ENCODE data around the gene ZNF362.

The ZNF362 gene

DNA sequence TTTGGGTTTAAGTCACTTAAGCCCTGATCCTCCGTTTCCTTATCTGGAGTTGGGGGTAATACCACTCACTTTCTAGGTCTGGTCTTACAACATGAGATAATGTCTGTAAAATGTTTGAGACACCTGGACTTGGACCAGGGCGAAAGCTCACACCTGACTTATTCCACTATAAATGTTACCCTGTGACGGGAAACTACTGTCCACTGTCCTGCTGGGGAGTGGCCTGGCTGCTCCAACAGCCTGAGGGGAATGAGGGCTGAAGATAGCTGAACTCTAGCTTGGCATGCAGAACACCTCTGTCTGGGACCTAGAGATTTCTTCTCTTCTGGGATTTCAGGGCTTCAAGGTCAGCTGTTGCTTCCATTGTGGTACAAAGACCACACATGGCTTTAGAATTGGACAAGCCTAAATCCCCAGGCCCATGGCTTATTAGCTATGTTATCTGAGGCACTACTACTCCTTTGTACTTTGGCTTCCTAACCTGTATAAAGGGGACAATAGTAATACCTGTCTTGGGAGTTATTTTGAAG is 74.1 kb downstream of the ZNF362 start:
- no peak overlapping the region for H3K27ac ChIP-seq (replicated peaks)
- TF ChIP-seq, protein P1, sequence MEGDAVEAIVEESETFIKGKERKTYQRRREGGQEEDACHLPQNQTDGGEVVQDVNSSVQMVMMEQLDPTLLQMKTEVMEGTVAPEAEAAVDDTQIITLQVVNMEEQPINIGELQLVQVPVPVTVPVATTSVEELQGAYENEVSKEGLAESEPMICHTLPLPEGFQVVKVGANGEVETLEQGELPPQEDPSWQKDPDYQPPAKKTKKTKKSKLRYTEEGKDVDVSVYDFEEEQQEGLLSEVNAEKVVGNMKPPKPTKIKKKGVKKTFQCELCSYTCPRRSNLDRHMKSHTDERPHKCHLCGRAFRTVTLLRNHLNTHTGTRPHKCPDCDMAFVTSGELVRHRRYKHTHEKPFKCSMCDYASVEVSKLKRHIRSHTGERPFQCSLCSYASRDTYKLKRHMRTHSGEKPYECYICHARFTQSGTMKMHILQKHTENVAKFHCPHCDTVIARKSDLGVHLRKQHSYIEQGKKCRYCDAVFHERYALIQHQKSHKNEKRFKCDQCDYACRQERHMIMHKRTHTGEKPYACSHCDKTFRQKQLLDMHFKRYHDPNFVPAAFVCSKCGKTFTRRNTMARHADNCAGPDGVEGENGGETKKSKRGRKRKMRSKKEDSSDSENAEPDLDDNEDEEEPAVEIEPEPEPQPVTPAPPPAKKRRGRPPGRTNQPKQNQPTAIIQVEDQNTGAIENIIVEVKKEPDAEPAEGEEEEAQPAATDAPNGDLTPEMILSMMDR (IDR thresholded peaks at IDR 0.05; ENCODE audit: insufficient read depth, low read length) = no peak
- TF ChIP-seq, protein P2, sequence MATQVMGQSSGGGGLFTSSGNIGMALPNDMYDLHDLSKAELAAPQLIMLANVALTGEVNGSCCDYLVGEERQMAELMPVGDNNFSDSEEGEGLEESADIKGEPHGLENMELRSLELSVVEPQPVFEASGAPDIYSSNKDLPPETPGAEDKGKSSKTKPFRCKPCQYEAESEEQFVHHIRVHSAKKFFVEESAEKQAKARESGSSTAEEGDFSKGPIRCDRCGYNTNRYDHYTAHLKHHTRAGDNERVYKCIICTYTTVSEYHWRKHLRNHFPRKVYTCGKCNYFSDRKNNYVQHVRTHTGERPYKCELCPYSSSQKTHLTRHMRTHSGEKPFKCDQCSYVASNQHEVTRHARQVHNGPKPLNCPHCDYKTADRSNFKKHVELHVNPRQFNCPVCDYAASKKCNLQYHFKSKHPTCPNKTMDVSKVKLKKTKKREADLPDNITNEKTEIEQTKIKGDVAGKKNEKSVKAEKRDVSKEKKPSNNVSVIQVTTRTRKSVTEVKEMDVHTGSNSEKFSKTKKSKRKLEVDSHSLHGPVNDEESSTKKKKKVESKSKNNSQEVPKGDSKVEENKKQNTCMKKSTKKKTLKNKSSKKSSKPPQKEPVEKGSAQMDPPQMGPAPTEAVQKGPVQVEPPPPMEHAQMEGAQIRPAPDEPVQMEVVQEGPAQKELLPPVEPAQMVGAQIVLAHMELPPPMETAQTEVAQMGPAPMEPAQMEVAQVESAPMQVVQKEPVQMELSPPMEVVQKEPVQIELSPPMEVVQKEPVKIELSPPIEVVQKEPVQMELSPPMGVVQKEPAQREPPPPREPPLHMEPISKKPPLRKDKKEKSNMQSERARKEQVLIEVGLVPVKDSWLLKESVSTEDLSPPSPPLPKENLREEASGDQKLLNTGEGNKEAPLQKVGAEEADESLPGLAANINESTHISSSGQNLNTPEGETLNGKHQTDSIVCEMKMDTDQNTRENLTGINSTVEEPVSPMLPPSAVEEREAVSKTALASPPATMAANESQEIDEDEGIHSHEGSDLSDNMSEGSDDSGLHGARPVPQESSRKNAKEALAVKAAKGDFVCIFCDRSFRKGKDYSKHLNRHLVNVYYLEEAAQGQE (IDR thresholded peaks at IDR 0.05; ENCODE audit: insufficient replicate concordance, low read depth) = no peak
- TF ChIP-seq POLR2AphosphoS5 (IDR thresholded peaks at IDR 0.05; ENCODE audit: low read depth) (no peak), SPI1 (IDR thresholded peaks at IDR 0.05; ENCODE audit: borderline replicate concordance, low read depth) (no peak), GABPA (IDR thresholded peaks at IDR 0.05; ENCODE audit: low read depth) (no peak)
- no peak overlapping the region for H3K4me3 ChIP-seq (replicated peaks; ENCODE audit: insufficient read depth, low read length)
- DNase-seq (ENCODE audit: low read depth in 1 of 2, low spot score in 1 of 2) = no peak
- H3K27me3 ChIP-seq (ENCODE audit: insufficient read depth, poor library complexity, severe bottlenecking) = no peaks in the 10 kb centered on the region

DNA sequence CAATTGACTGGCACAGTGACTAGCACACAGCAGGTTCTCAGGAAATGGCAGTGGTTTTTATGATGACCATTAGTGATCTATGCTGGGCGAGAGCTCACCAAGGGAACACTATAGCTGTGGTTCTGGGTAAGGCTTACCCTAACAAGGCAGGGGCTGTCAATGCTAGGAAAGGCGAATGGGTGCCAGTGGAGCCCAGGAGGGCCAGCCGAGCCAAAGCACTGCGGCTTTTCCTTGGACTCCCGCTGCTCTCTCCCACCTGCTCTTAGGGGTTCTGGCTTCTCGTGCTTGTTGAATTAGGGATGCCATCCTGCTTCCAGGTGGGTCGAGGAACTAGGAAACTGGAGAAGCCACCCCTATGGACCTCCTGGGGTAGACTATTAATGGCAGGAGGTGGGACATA is 74.6 kb downstream of the ZNF362 start:
- H3K27ac ChIP-seq (replicated peaks) = no peak overlapping the region
- TF ChIP-seq, protein P2 (IDR thresholded peaks at IDR 0.05; ENCODE audit: insufficient replicate concordance, low read depth) = no peak
- no peak for TF ChIP-seq POLR2AphosphoS5 (IDR thresholded peaks at IDR 0.05; ENCODE audit: low read depth)
- TF ChIP-seq SPI1 (IDR thresholded peaks at IDR 0.05; ENCODE audit: borderline replicate concordance, low read depth) = no peak
- no peak for TF ChIP-seq GABPA (IDR thresholded peaks at IDR 0.05; ENCODE audit: low read depth)
- TF ChIP-seq, protein P1 (IDR thresholded peaks at IDR 0.05; ENCODE audit: insufficient read depth, low read length) = no peak
- H3K4me3 ChIP-seq (replicated peaks; ENCODE audit: insufficient read depth, low read length) = no peak overlapping the region
- no peak for DNase-seq (ENCODE audit: low read depth in 1 of 2, low spot score in 1 of 2)
- H3K27me3 ChIP-seq (ENCODE audit: insufficient read depth, poor library complexity, severe bottlenecking) = no peaks in the 10 kb centered on the region

DNA sequence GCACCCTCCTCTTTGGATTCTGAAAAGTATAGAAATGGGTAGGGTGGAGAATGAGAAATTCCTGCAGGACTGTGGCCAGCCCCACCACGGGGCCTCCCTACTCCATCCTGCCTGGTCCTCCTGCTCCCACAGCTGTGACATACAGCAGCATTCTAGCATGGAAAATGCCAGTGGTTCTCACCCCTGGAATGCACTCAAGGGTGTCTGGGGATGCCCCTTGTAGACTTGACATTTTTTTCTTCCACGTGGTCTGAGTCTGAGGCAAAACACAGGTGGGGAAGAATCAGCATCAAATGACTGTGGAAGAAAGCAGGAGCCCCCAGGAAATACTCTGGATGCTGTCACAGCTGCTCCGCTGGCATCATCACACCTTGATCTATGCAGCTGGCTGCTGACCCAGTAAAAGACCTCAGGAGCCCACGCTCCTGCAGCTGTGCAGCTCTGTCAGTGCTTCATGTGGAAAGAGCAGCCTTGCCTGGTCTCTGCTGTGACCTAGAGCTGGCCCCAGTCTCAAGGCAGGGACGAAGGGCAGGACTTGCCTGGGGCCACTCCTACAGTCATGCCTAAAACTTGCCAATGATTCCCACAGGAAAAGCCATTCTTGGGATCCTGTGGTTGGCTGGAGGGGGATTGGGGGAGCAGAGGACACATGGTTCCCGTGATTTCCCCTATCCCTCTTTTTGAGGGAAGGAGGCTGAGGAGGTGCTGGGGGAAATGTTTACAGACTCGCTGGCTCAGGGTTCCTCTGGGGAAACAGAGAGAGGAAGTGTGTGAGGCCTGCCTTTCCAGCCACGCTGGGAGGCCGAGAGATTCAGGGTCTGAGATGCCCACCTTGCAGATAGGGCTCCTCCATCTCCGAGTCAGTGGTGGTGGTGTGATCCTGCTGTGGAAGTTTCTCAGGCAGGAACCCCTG is 75.4 kb downstream of the ZNF362 start:
- Histone ChIP-seq H3K27ac (replicated peaks) (no peak overlapping the region), H3K4me3 (replicated peaks; ENCODE audit: insufficient read depth, low read length) (no peak overlapping the region), H3K27me3 (ENCODE audit: insufficient read depth, poor library complexity, severe bottlenecking) (no peaks in the 10 kb centered on the region)
- TF ChIP-seq, protein P1 (IDR thresholded peaks at IDR 0.05; ENCODE audit: insufficient read depth, low read length) = no peak
- no peak for TF ChIP-seq GABPA (IDR thresholded peaks at IDR 0.05; ENCODE audit: low read depth)
- no peak for TF ChIP-seq POLR2AphosphoS5 (IDR thresholded peaks at IDR 0.05; ENCODE audit: low read depth)
- TF ChIP-seq SPI1 (IDR thresholded peaks at IDR 0.05; ENCODE audit: borderline replicate concordance, low read depth) = no peak
- TF ChIP-seq, protein P2 (IDR thresholded peaks at IDR 0.05; ENCODE audit: insufficient replicate concordance, low read depth) = no peak
- DNase-seq (ENCODE audit: low read depth in 1 of 2, low spot score in 1 of 2) = no peak

Data from HL-60 (cell line).